A549 (cell line): ENCODE data around the gene PLPPR1. TPM values are rescaled to one million over a fixed set of nuclear protein-coding genes. Genes with fewer than 3 reads are reported as not detected.

Experiments
- ATAC-seq, 2 experiments: fragments of 200-7000 bp in 1 of 2; fragments of >200 bp in 1 of 2; cut with Nextera tagmentation in 1 of 2; cut with Tn5 transposase in 1 of 2; 3 replicates each; pipeline versions ENCODE4 v1.8.0 to v1.9.1; 2018 to 2020; ENCODE audit warnings: mild to moderate bottlenecking in 1 of 2, moderate library complexity in 1 of 2
- CTCF ChIA-PET: fragments of 300-600 bp; sonication (Branson Sonifier 250); formaldehyde crosslinking; extraction: SDS; loops from one replicate; lab custom pipeline; 2021; ENCODE audit warnings: antibody characterized with exemption, inconsistent platforms; lab: Yijun Ruan, JAX
- POLR2A ChIA-PET: fragments of 350-600 bp; formaldehyde crosslinking; extraction: SDS; loops from one replicate; lab custom pipeline; 2021; ENCODE audit warnings: antibody characterized with exemption, inconsistent platforms; lab: Yijun Ruan, JAX
- DNase-seq, 2 experiments: peaks; one replicate each; pipeline versions ENCODE4 v3.0.0 to v3.0.0-alpha.2; 2011 to 2016; ENCODE audit warnings: low read depth in 1 of 2, low spot score in 1 of 2
- FAIRE-seq: peaks from 2 replicates; lab custom pipeline; 2011; peaks lifted over from hg19 to GRCh38; lab: Jason Lieb, UNC
- H3K27ac ChIP-seq, 2 experiments: fragments of >200 bp; sonication (Bioruptor Twin); formaldehyde crosslinking; 3 replicates each; pipeline ENCODE4 v1.5.1; 2016 to 2017
- H3K4me1 ChIP-seq: fragments of >200 bp; sonication (Bioruptor Twin); formaldehyde crosslinking; 3 replicates; pipeline ENCODE4 v1.6.1; 2016
- H3K4me2 ChIP-seq: fragments of >200 bp; sonication (Bioruptor Twin); formaldehyde crosslinking; 3 replicates; pipeline ENCODE4 v1.6.1; 2016
- H3K4me3 ChIP-seq: fragments of >200 bp; sonication (Bioruptor Twin); formaldehyde crosslinking; 3 replicates; pipeline ENCODE4 v1.5.1; 2016
- H3K9me3 ChIP-seq: fragments of >200 bp; sonication (Bioruptor Twin); formaldehyde crosslinking; 3 replicates; pipeline ENCODE4 v1.6.1; 2016
- BCL3 ChIP-seq: fragments of >200 bp; sonication (Bioruptor Twin); formaldehyde crosslinking; IDR thresholded peaks from 3 replicates; pipeline ENCODE4 v1.6.1; 2016
- CBX2 ChIP-seq: fragments of 200-600 bp; sonication (generic); IDR thresholded peaks from 2 replicates; pipeline ENCODE4 v1.6.1; 2016; ENCODE audit warnings: low read depth, mild to moderate bottlenecking, borderline replicate concordance
- CBX8 ChIP-seq: fragments of 200-600 bp; sonication (generic); IDR thresholded peaks from 2 replicates; pipeline ENCODE4 v1.6.1; 2016
- CEBPB ChIP-seq, 2 experiments: fragments of >200 bp in 1 of 2; sonication (Bioruptor Twin) in 1 of 2; formaldehyde crosslinking in 1 of 2; IDR thresholded peaks; 2 replicates each; pipeline ENCODE4 v1.6.1; 2012 to 2016
- EHF ChIP-seq: fragments of 250-450 bp; sonication (Bioruptor Pico); IDR thresholded peaks from 2 replicates; pipeline ENCODE4 v1.5.0; 2020; ENCODE audit warnings: mild to moderate bottlenecking
- ELK1 ChIP-seq: fragments of 150-350 bp; IDR thresholded peaks from 2 replicates; pipeline ENCODE4 v1.6.1; 2014; ENCODE audit warnings: low read depth, mild to moderate bottlenecking, low read length
- EP300 ChIP-seq, 2 experiments: fragments of >200 bp; sonication (Bioruptor Twin); formaldehyde crosslinking; IDR thresholded peaks; 2 replicates in 1 of 2; 3 replicates in 1 of 2; pipeline ENCODE4 v1.6.1; 2016 to 2017
- ESRRA ChIP-seq: fragments of 150-350 bp; IDR thresholded peaks from 2 replicates; pipeline ENCODE4 v1.6.1; 2014; ENCODE audit warnings: mild to moderate bottlenecking, low read length, borderline replicate concordance
- FOSB ChIP-seq: fragments of 250-450 bp; sonication (Bioruptor Pico); IDR thresholded peaks from 2 replicates; pipeline ENCODE4 v1.5.0; 2020; ENCODE audit warnings: mild to moderate bottlenecking, moderate library complexity
- FOXS1 ChIP-seq: fragments of 250-450 bp; sonication (Bioruptor Pico); IDR thresholded peaks from 2 replicates; pipeline ENCODE4 v1.5.0; 2020; ENCODE audit warnings: mild to moderate bottlenecking, moderate library complexity
- GATA3 ChIP-seq: IDR thresholded peaks from 2 replicates; pipeline ENCODE4 v1.6.1; 2012; ENCODE audit warnings: borderline replicate concordance
- HOXB5 ChIP-seq: fragments of 250-450 bp; sonication (Bioruptor Pico); IDR thresholded peaks from 2 replicates; pipeline ENCODE4 v1.5.0; 2020; ENCODE audit warnings: mild to moderate bottlenecking, moderate library complexity
- MAZ ChIP-seq: fragments of 150-350 bp; IDR thresholded peaks from 2 replicates; pipeline ENCODE4 v1.6.1; 2014; ENCODE audit warnings: antibody characterized with exemption, low read depth, low read length, borderline replicate concordance
- POLR2AphosphoS2 ChIP-seq: conservative IDR thresholded peaks from 2 replicates; pipeline ENCODE4 v1.6.1; 2012; ENCODE audit warnings: low read length, improper control_type of control experiment, inconsistent platforms
- RARB ChIP-seq: fragments of 250-450 bp; sonication (Bioruptor Pico); IDR thresholded peaks from 2 replicates; pipeline ENCODE4 v1.8.0; 2021; ENCODE audit warnings: mild to moderate bottlenecking, moderate library complexity
- RCOR1 ChIP-seq: fragments of 150-350 bp; IDR thresholded peaks from 2 replicates; pipeline ENCODE4 v1.6.1; 2014; ENCODE audit warnings: antibody characterized with exemption, low read length, low read depth
- RFX5 ChIP-seq: fragments of 450-650 bp; IDR thresholded peaks from 2 replicates; pipeline ENCODE4 v1.7.1; 2014; ENCODE audit warnings: antibody characterized with exemption, mild to moderate bottlenecking, moderate library complexity
- RNF2 ChIP-seq: fragments of 200-600 bp; sonication (generic); IDR thresholded peaks from 2 replicates; pipeline ENCODE4 v1.6.1; 2016; ENCODE audit warnings: low read depth, mild to moderate bottlenecking, antibody characterized with exemption, moderate library complexity, borderline replicate concordance
- SREBF2 ChIP-seq: fragments of 450-650 bp; IDR thresholded peaks from 2 replicates; pipeline ENCODE4 v1.6.1; 2014; ENCODE audit warnings: mild to moderate bottlenecking, moderate library complexity
- TP53 ChIP-seq: fragments of 250-450 bp; sonication (Bioruptor Pico); IDR thresholded peaks from 2 replicates; pipeline ENCODE4 v1.5.0; 2021; ENCODE audit warnings: mild to moderate bottlenecking, moderate library complexity
- WGBS: methylation state at CpG from one replicate; pipeline ENCODE4 v1.1.6; 2017; ENCODE audit errors: missing lambda C conversion rate; 5-methylcytosine and 5-hydroxymethylcytosine counted together
- polyA plus RNA-seq, 4 experiments: library from polyadenylated mRNA; depleted of rRNA in 3 of 4; stranded (reverse); fragments of >200 nt; fragmentation: RNase III in 1 of 4; extraction: RNeasy Plus Mini Kit Qiagen cat#74134 plus additional on column Dnase treatment in 1 of 4; gene quantifications; 2 replicates in 3 of 4; 3 replicates in 1 of 4; pipeline ENCODE4 v1.2.3, GENCODE V29; 2011 to 2017
- TF ChIP-seq, protein P1 (sequence below): fragments of >200 bp; sonication (Bioruptor Twin); formaldehyde crosslinking; IDR thresholded peaks from 3 replicates; pipeline ENCODE4 v1.5.1; 2016
- TF ChIP-seq, protein P2 (sequence below): fragments of 200-600 bp; sonication (generic); IDR thresholded peaks from 2 replicates; pipeline ENCODE4 v1.6.1; 2016; ENCODE audit warnings: antibody characterized with exemption, mild to moderate bottlenecking, moderate library complexity
- TF ChIP-seq, protein P3 (sequence below): IDR thresholded peaks from 2 replicates; pipeline ENCODE4 v1.6.1; 2012; ENCODE audit warnings: low read depth, borderline replicate concordance
- TF ChIP-seq, protein P4 (sequence below): fragments of 250-450 bp; sonication (Bioruptor Pico); IDR thresholded peaks from 2 replicates; pipeline ENCODE4 v1.5.0; 2020; ENCODE audit warnings: low read depth, mild to moderate bottlenecking, moderate library complexity
- TF ChIP-seq, protein P5 (sequence below): IDR thresholded peaks from 2 replicates; pipeline ENCODE4 v1.6.1; 2012

The PLPPR1 gene
- polyA plus RNA-seq, 2 of the 4 experiments (the other 2 are of a cell fraction), result 0.06 to 1.2 TPM

GRCh38 chr9:101131326-101131725, 102.8 kb downstream of the PLPPR1 start:
- ChIA-PET POLR2A (no interaction called here), CTCF (interaction anchor here (0.5 to 3.6 kb wide), 3 partner anchors 8 to 23 kb away, joined by 3 to 18 read pairs (median 5); no protein-coding TSS in a partner anchor)
- H3K27ac ChIP-seq, result no peak overlapping the region
- ATAC-seq, result no peak
- no peaks in the 10 kb centered on the region for H3K4me1 ChIP-seq
- TF ChIP-seq FOXS1 (CRISPR knock-in tag) (no peak), BCL3 (no peak), RCOR1 (no peak), ESRRA (no peak), MAZ (no peak), CBX2 (no peak), FOSB (no peak), CEBPB (IDR thresholded peaks at IDR 0.05) (no peak), RNF2 (no peak), SREBF2 (no peak), HOXB5 (CRISPR knock-in tag) (no peak), GATA3 (no peak), EHF (CRISPR knock-in tag) (no peak), TP53 (CRISPR knock-in tag) (no peak), ELK1 (no peak)
- TF ChIP-seq, protein P1, sequence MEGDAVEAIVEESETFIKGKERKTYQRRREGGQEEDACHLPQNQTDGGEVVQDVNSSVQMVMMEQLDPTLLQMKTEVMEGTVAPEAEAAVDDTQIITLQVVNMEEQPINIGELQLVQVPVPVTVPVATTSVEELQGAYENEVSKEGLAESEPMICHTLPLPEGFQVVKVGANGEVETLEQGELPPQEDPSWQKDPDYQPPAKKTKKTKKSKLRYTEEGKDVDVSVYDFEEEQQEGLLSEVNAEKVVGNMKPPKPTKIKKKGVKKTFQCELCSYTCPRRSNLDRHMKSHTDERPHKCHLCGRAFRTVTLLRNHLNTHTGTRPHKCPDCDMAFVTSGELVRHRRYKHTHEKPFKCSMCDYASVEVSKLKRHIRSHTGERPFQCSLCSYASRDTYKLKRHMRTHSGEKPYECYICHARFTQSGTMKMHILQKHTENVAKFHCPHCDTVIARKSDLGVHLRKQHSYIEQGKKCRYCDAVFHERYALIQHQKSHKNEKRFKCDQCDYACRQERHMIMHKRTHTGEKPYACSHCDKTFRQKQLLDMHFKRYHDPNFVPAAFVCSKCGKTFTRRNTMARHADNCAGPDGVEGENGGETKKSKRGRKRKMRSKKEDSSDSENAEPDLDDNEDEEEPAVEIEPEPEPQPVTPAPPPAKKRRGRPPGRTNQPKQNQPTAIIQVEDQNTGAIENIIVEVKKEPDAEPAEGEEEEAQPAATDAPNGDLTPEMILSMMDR, result no peak
- TF ChIP-seq, protein P2, sequence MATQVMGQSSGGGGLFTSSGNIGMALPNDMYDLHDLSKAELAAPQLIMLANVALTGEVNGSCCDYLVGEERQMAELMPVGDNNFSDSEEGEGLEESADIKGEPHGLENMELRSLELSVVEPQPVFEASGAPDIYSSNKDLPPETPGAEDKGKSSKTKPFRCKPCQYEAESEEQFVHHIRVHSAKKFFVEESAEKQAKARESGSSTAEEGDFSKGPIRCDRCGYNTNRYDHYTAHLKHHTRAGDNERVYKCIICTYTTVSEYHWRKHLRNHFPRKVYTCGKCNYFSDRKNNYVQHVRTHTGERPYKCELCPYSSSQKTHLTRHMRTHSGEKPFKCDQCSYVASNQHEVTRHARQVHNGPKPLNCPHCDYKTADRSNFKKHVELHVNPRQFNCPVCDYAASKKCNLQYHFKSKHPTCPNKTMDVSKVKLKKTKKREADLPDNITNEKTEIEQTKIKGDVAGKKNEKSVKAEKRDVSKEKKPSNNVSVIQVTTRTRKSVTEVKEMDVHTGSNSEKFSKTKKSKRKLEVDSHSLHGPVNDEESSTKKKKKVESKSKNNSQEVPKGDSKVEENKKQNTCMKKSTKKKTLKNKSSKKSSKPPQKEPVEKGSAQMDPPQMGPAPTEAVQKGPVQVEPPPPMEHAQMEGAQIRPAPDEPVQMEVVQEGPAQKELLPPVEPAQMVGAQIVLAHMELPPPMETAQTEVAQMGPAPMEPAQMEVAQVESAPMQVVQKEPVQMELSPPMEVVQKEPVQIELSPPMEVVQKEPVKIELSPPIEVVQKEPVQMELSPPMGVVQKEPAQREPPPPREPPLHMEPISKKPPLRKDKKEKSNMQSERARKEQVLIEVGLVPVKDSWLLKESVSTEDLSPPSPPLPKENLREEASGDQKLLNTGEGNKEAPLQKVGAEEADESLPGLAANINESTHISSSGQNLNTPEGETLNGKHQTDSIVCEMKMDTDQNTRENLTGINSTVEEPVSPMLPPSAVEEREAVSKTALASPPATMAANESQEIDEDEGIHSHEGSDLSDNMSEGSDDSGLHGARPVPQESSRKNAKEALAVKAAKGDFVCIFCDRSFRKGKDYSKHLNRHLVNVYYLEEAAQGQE, result no peak
- TF ChIP-seq, protein P3, sequence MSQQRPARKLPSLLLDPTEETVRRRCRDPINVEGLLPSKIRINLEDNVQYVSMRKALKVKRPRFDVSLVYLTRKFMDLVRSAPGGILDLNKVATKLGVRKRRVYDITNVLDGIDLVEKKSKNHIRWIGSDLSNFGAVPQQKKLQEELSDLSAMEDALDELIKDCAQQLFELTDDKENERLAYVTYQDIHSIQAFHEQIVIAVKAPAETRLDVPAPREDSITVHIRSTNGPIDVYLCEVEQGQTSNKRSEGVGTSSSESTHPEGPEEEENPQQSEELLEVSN, result no peak
- H3K4me3 ChIP-seq, result no peak overlapping the region
- H3K9me3 ChIP-seq, result no peaks in the 10 kb centered on the region
- no peak for FAIRE-seq
- 60% methylated on average over 5 of the region's 5 CpGs for WGBS
- no peak for DNase-seq
- H3K4me2 ChIP-seq, result no peak overlapping the region

GRCh38 chr9:101132801-101133200, 104.3 kb downstream of the PLPPR1 start:
- Histone ChIP-seq H3K9me3 (no peaks in the 10 kb centered on the region), H3K27ac (no peak overlapping the region), H3K4me2 (no peak overlapping the region), H3K4me1 (no peaks in the 10 kb centered on the region), H3K4me3 (no peak overlapping the region)
- CTCF ChIA-PET, result interaction anchor here (3.6 kb wide), 1 partner anchor 14 kb away, joined by 18 read pairs; no protein-coding TSS in a partner anchor
- TF ChIP-seq, protein P4, sequence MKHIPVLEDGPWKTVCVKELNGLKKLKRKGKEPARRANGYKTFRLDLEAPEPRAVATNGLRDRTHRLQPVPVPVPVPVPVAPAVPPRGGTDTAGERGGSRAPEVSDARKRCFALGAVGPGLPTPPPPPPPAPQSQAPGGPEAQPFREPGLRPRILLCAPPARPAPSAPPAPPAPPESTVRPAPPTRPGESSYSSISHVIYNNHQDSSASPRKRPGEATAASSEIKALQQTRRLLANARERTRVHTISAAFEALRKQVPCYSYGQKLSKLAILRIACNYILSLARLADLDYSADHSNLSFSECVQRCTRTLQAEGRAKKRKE (CRISPR knock-in tag), result no peak
- TF ChIP-seq EHF (CRISPR knock-in tag), result no peak
- TF ChIP-seq POLR2AphosphoS2, result no peak
- no peak for TF ChIP-seq CBX8
- TF ChIP-seq RARB (CRISPR knock-in tag), result no peak
- TF ChIP-seq EP300 (IDR thresholded peaks at IDR 0.05), result no peak
- no peak for TF ChIP-seq RFX5
- TF ChIP-seq, protein P5, sequence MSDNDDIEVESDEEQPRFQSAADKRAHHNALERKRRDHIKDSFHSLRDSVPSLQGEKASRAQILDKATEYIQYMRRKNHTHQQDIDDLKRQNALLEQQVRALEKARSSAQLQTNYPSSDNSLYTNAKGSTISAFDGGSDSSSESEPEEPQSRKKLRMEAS, result no peak
- no peak for TF ChIP-seq FOSB
- FAIRE-seq (no peak), DNase-seq (no peak), ATAC-seq (no peak)
- POLR2A ChIA-PET, result no interaction called here
